Endothelial cell (in vitro differentiated cells): ENCODE measurements around the gene NUP58. TPM values are rescaled to one million over a fixed set of nuclear protein-coding genes. Genes with fewer than 3 reads are reported as not detected.

Source experiments
- DNase-seq: peaks from one replicate; pipeline ENCODE4 v3.0.0; 2021; ENCODE audit warnings: low spot score
- H3K27ac Mint-ChIP-seq: one replicate; pipeline ENCODE4 v1.8.0; 2021; ENCODE audit warnings: mixed read lengths, inconsistent platforms; ENCODE audit not compliant: unreplicated experiment
- H3K27me3 Mint-ChIP-seq: one replicate; pipeline ENCODE4 v1.8.0; 2021; ENCODE audit warnings: mild to moderate bottlenecking, moderate library complexity, mixed read lengths, inconsistent platforms; ENCODE audit not compliant: unreplicated experiment
- H3K36me3 Mint-ChIP-seq: one replicate; pipeline ENCODE4 v1.8.0; 2021; ENCODE audit warnings: mild to moderate bottlenecking, low read depth, mixed read lengths, inconsistent platforms; ENCODE audit not compliant: unreplicated experiment
- H3K4me1 Mint-ChIP-seq: one replicate; pipeline ENCODE4 v1.8.0; 2021; ENCODE audit warnings: mild to moderate bottlenecking, mixed read lengths, inconsistent platforms; ENCODE audit not compliant: unreplicated experiment
- H3K4me3 Mint-ChIP-seq: one replicate; pipeline ENCODE4 v1.8.0; 2021; ENCODE audit warnings: mild to moderate bottlenecking, mixed read lengths, inconsistent platforms; ENCODE audit not compliant: unreplicated experiment
- H3K9me3 Mint-ChIP-seq: one replicate; pipeline ENCODE4 v1.8.0; 2021; ENCODE audit warnings: mixed read lengths, inconsistent platforms; ENCODE audit not compliant: unreplicated experiment
- CTCF ChIP-seq: fragments of 200-600 bp; sonication (generic); IDR thresholded peaks from one replicate; pipeline ENCODE4 v1.5.0; 2021; ENCODE audit warnings: antibody characterized with exemption; ENCODE audit not compliant: unreplicated experiment
- total RNA-seq: library from RNA; stranded (reverse); fragmentation: NEBNext Ultra II Directional; extraction: Animal tissue kit (Norgen Biotek cat#: 25700); gene quantifications from one replicate; pipeline ENCODE4 v1.2.1, GENCODE V29; 2021; ENCODE audit not compliant: unreplicated experiment

The NUP58 gene
- total RNA-seq, 1 donor from 2014 or later = 49.9 TPM

GRCh38 chr13:25378528-25378927 is 77.1 kb downstream of the NUP58 start:
- Mint-ChIP-seq H3K9me3 (no peaks in the 10 kb centered on the region), H3K27ac (no peak overlapping the region), H3K4me1 (peaks cover 3% of the 10 kb centered on the region), H3K27me3 (peaks cover 3% of the 10 kb centered on the region), H3K4me3 (no peak overlapping the region), H3K36me3 (no peaks in the 10 kb centered on the region)
- no peak for TF ChIP-seq CTCF
- no peak for DNase-seq

- peaks cover 3% of the 10 kb centered on the region for H3K27me3 Mint-ChIP-seq
- H3K9me3 Mint-ChIP-seq = no peaks in the 10 kb centered on the region
- H3K36me3 Mint-ChIP-seq = no peaks in the 10 kb centered on the region
- no peak overlapping the region for H3K4me3 Mint-ChIP-seq
- H3K4me1 Mint-ChIP-seq = peaks cover 1% of the 10 kb centered on the region
- DNase-seq = no peak
- no peak for TF ChIP-seq CTCF
- H3K27ac Mint-ChIP-seq = no peak overlapping the region
Observed at GRCh38 chr13:25379011-25379410, 77.6 kb downstream of the NUP58 start.

- DNase-seq = no peak
- no peak for TF ChIP-seq CTCF
- Mint-ChIP-seq H3K9me3 (no peaks in the 10 kb centered on the region), H3K36me3 (no peaks in the 10 kb centered on the region), H3K4me3 (no peak overlapping the region), H3K27me3 (peaks cover 2% of the 10 kb centered on the region), H3K27ac (no peak overlapping the region), H3K4me1 (no peaks in the 10 kb centered on the region)
Observed at GRCh38 chr13:25380082-25380481, 78.7 kb downstream of the NUP58 start.

DNA sequence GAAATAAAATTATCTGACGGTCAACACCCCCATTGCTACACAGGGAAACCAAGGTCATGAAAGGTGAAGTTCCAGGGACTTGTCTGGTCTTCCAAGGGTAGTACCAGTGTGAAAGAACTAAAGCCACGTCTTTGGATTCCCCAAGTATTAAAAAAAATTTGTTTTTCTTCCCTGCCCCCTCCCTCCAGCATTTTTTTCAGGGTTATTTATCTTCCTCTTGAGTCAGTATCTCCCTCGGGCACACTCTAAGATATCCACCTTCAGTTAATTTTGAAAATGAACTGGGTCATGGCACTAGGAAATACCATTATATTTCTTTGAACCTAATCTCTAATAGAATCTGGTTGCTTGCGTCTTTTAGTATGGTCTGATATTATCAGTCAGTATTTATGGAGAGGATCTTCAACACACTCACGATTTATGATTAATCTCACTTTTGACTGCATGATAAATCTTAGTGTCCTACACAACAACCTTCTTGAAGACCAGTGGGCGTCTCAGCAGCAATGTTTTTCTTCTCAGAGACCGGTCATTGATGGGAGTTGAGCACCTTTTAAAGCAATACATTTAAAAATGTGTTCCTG is 79.4 kb downstream of the NUP58 start:
- no peaks in the 10 kb centered on the region for H3K9me3 Mint-ChIP-seq
- H3K4me1 Mint-ChIP-seq = no peaks in the 10 kb centered on the region
- DNase-seq = no peak
- no peak overlapping the region for H3K4me3 Mint-ChIP-seq
- no peak for TF ChIP-seq CTCF
- no peak overlapping the region for H3K27ac Mint-ChIP-seq
- H3K27me3 Mint-ChIP-seq = no peaks in the 10 kb centered on the region
- no peaks in the 10 kb centered on the region for H3K36me3 Mint-ChIP-seq

GRCh38 chr13:25384758-25385410 is 83.5 kb downstream of the NUP58 start:
- H3K9me3 Mint-ChIP-seq = peaks cover 5% of the 10 kb centered on the region
- no peak overlapping the region for H3K27ac Mint-ChIP-seq
- TF ChIP-seq CTCF = no peak
- DNase-seq = no peak
- peaks cover 7% of the 10 kb centered on the region for H3K4me1 Mint-ChIP-seq
- H3K36me3 Mint-ChIP-seq = no peaks in the 10 kb centered on the region
- H3K27me3 Mint-ChIP-seq = peaks cover 2% of the 10 kb centered on the region
- no peak overlapping the region for H3K4me3 Mint-ChIP-seq
